H9 (cell line): Measurements from ENCODE around the gene GOT2. TPM values are rescaled to one million over a fixed set of nuclear protein-coding genes. Genes with fewer than 3 reads are reported as not detected.
"Not testable (repeated sequence)": the region's sequence is repeated elsewhere in the genome, so short reads cannot be mapped to it uniquely, and the experiment has no call there.

Source experiments
- DNase-seq: peaks from one replicate; pipeline ENCODE4 v3.0.0-alpha.2; 2017
- H2AFZ ChIP-seq: one replicate; pipeline ENCODE4 v1.6.1; 2013; ENCODE audit warnings: mild to moderate bottlenecking, low read length, control low read depth, moderate library complexity
- H2AK5ac ChIP-seq: 2 replicates; pipeline ENCODE4 v1.6.1; 2013; ENCODE audit warnings: low read length, control low read depth, mixed read lengths; ENCODE audit not compliant: insufficient read length
- H2BK120ac ChIP-seq: one replicate; pipeline ENCODE4 v1.6.1; 2013; ENCODE audit warnings: low read depth, mild to moderate bottlenecking, low read length, control low read depth, inconsistent platforms; ENCODE audit not compliant: poor library complexity, severe bottlenecking
- H2BK12ac ChIP-seq: 2 replicates; pipeline ENCODE4 v1.6.1; 2013; ENCODE audit warnings: low read length, control low read depth, mixed read lengths, low read depth; ENCODE audit not compliant: insufficient read length
- H2BK15ac ChIP-seq: 2 replicates; pipeline ENCODE4 v1.6.1; 2013; ENCODE audit warnings: low read depth, low read length, control low read depth
- H2BK20ac ChIP-seq: one replicate; pipeline ENCODE4 v1.6.1; 2013; ENCODE audit warnings: low read depth, mild to moderate bottlenecking, low read length, control low read depth, inconsistent platforms; ENCODE audit not compliant: poor library complexity, severe bottlenecking
- H2BK5ac ChIP-seq: 2 replicates; pipeline ENCODE4 v1.6.1; 2013; ENCODE audit warnings: low read length, control low read depth, mixed read lengths; ENCODE audit not compliant: insufficient read length
- H3K14ac ChIP-seq: 2 replicates; pipeline ENCODE4 v1.6.1; 2013; ENCODE audit warnings: low read length, control low read depth; ENCODE audit not compliant: insufficient read depth
- H3K18ac ChIP-seq: 2 replicates; pipeline ENCODE4 v1.6.1; 2013; ENCODE audit warnings: low read depth, mild to moderate bottlenecking, mixed read lengths, low read length, control low read depth; ENCODE audit not compliant: insufficient read length
- H3K23ac ChIP-seq: 2 replicates; pipeline ENCODE4 v1.6.1; 2013; ENCODE audit warnings: low read length, control low read depth, mixed read lengths, low read depth; ENCODE audit not compliant: insufficient read length
- H3K23me2 ChIP-seq: 2 replicates; pipeline ENCODE4 v1.6.1; 2013; ENCODE audit warnings: low read depth, mild to moderate bottlenecking, mixed read lengths, low read length, control low read depth; ENCODE audit not compliant: insufficient read length, poor library complexity, severe bottlenecking
- H3K27ac ChIP-seq: 2 replicates; pipeline ENCODE4 v1.5.1; 2013; ENCODE audit warnings: low read length, control low read depth, mixed read lengths, low read depth; ENCODE audit not compliant: insufficient read length
- H3K27me3 ChIP-seq: 2 replicates; pipeline ENCODE4 v1.6.1; 2013; ENCODE audit warnings: low read length, control low read depth, inconsistent platforms; ENCODE audit not compliant: insufficient read depth
- H3K4ac ChIP-seq: 2 replicates; pipeline ENCODE4 v1.6.1; 2013; ENCODE audit warnings: low read depth, mild to moderate bottlenecking, control low read depth, inconsistent platforms, low read length, moderate library complexity
- H3K4me1 ChIP-seq: 2 replicates; pipeline ENCODE4 v1.6.1; 2013; ENCODE audit warnings: low read length, control low read depth, inconsistent platforms; ENCODE audit not compliant: insufficient read depth
- H3K4me2 ChIP-seq: 2 replicates; pipeline ENCODE4 v1.6.1; 2013; ENCODE audit warnings: low read length, control low read depth, mixed read lengths; ENCODE audit not compliant: insufficient read length, insufficient read depth
- H3K56ac ChIP-seq: 2 replicates; pipeline ENCODE4 v1.6.1; 2013; ENCODE audit warnings: low read depth, mild to moderate bottlenecking, mixed read lengths, low read length, control low read depth; ENCODE audit not compliant: insufficient read length
- H3K79me1 ChIP-seq: 2 replicates; pipeline ENCODE4 v1.6.1; 2013; ENCODE audit warnings: low read depth, mild to moderate bottlenecking, moderate library complexity, low read length, control low read depth, inconsistent platforms; ENCODE audit not compliant: insufficient read depth, poor library complexity, severe bottlenecking
- H3K79me2 ChIP-seq: 2 replicates; pipeline ENCODE4 v1.6.1; 2013; ENCODE audit warnings: low read length, control low read depth, inconsistent platforms; ENCODE audit not compliant: insufficient read depth
- H3K9ac ChIP-seq: 2 replicates; pipeline ENCODE4 v1.6.1; 2013; ENCODE audit warnings: low read length, control low read depth, mixed read lengths; ENCODE audit not compliant: insufficient read length; ENCODE audit errors: extremely low read depth
- H3K9me3 ChIP-seq: one replicate; pipeline ENCODE4 v1.6.1; 2013; ENCODE audit warnings: low read depth, low read length, inconsistent platforms; ENCODE audit not compliant: control insufficient read depth
- H3T11ph ChIP-seq: one replicate; pipeline ENCODE4 v1.6.1; 2013; ENCODE audit warnings: mild to moderate bottlenecking, low read length, control low read depth, inconsistent platforms
- H4K20me1 ChIP-seq: one replicate; pipeline ENCODE4 v1.6.1; 2013; ENCODE audit not compliant: control insufficient read depth, insufficient read length, insufficient read depth
- H4K5ac ChIP-seq: 2 replicates; pipeline ENCODE4 v1.6.1; 2013; ENCODE audit warnings: low read depth, mild to moderate bottlenecking, mixed read lengths, low read length, control low read depth; ENCODE audit not compliant: insufficient read length
- H4K8ac ChIP-seq: replicated peaks from 2 replicates; pipeline ENCODE4 v1.6.1; 2013; ENCODE audit warnings: low read length, control low read depth, mixed read lengths, low read depth; ENCODE audit not compliant: insufficient read length
- H4K91ac ChIP-seq: 2 replicates; pipeline ENCODE4 v1.6.1; 2013; ENCODE audit warnings: low read depth, mild to moderate bottlenecking, moderate library complexity, mixed read lengths, low read length, control low read depth; ENCODE audit not compliant: insufficient read length
- H3K27ac Mint-ChIP-seq, 3 experiments: 2 replicates in 2 of 3; 3 replicates in 1 of 3; pipeline ENCODE4 v1.8.0; 2020 to 2021; ENCODE audit warnings: mixed read lengths in 3 of 3, mild to moderate bottlenecking in 1 of 3, moderate library complexity in 1 of 3
- H3K27me3 Mint-ChIP-seq: 2 replicates; pipeline ENCODE4 v1.8.0; 2021; ENCODE audit warnings: low read depth, mild to moderate bottlenecking, moderate library complexity, mixed read lengths
- H3K36me3 Mint-ChIP-seq, 3 experiments: 2 replicates in 2 of 3; 3 replicates in 1 of 3; pipeline ENCODE4 v1.8.0; 2020 to 2021; ENCODE audit warnings: low read depth in 3 of 3, mixed read lengths in 3 of 3; ENCODE audit not compliant: insufficient read depth in 1 of 3
- H3K4me1 Mint-ChIP-seq, 2 experiments: 2 replicates each; pipeline ENCODE4 v1.8.0; 2020; ENCODE audit warnings: mixed read lengths in 2 of 2
- H3K4me3 Mint-ChIP-seq, 2 experiments: 2 replicates in 1 of 2; 3 replicates in 1 of 2; pipeline ENCODE4 v1.8.0; 2020 to 2021; ENCODE audit warnings: mild to moderate bottlenecking in 2 of 2, mixed read lengths in 2 of 2, moderate library complexity in 1 of 2
- H3K9me3 Mint-ChIP-seq, 2 experiments: 2 replicates in 1 of 2; 3 replicates in 1 of 2; pipeline ENCODE4 v1.8.0; 2020; ENCODE audit warnings: mild to moderate bottlenecking in 2 of 2, mixed read lengths in 2 of 2, moderate library complexity in 1 of 2
- CTCF ChIP-seq: fragments of 200-600 bp; sonication (generic); conservative IDR thresholded peaks from 3 replicates; pipeline ENCODE4 v1.8.0; 2021; ENCODE audit warnings: antibody characterized with exemption, mild to moderate bottlenecking
- WGBS: extraction: QIAGEN DNeasy Blood & Tissue Kit; methylation state at CpG from one replicate; pipeline ENCODE4 v1.1.7; 2013; ENCODE audit warnings: missing lambda C conversion rate, low lambda C conversion rate, mixed read lengths; ENCODE audit not compliant: insufficient read length; ENCODE audit errors: extremely low coverage; 5-methylcytosine and 5-hydroxymethylcytosine counted together
- total RNA-seq: library from RNA; stranded (reverse); gene quantifications from 2 replicates; pipeline ENCODE4 v1.2.1, GENCODE V29; 2021

GOT2 gene
- total RNA-seq, 1 experiment from 2014 or later, result 148 TPM

GRCh38 chr16:58692450-58692849 is 41.7 kb downstream of the GOT2 start:
- Histone ChIP-seq H2BK12ac (no peak overlapping the region), H4K91ac (no peak overlapping the region), H3K4me1 (no peaks in the 10 kb centered on the region), H3K14ac (no peak overlapping the region), H3K27ac (no peak overlapping the region), H3K9ac (no peak overlapping the region), H2BK20ac (no peak overlapping the region), H2AK5ac (no peak overlapping the region), H4K5ac (no peak overlapping the region), H4K20me1 (no peaks in the 10 kb centered on the region), H3K23ac (no peak overlapping the region), H3T11ph (no peak overlapping the region), H3K18ac (no peak overlapping the region), H3K56ac (no peak overlapping the region), H3K79me2 (no peaks in the 10 kb centered on the region), H4K8ac (no peak overlapping the region), H2AFZ (no peak overlapping the region), H3K4ac (no peak overlapping the region), H2BK5ac (no peak overlapping the region), H2BK120ac (no peak overlapping the region), H3K79me1 (no peaks in the 10 kb centered on the region), H3K23me2 (no peaks in the 10 kb centered on the region), H2BK15ac (no peak overlapping the region), H3K9me3 (no peaks in the 10 kb centered on the region), H3K4me2 (no peak overlapping the region), H3K27me3 (no peaks in the 10 kb centered on the region)
- Mint-ChIP-seq H3K27ac (no peak overlapping the region), H3K4me1 (no peaks in the 10 kb centered on the region), H3K4me3 (no peak overlapping the region), H3K36me3 (peaks cover 0 to 5% (median 0%) of the 10 kb centered on the region in 3 experiments; a peak in 2 of 7 replicates), H3K27me3 (peaks cover 11% of the 10 kb centered on the region), H3K9me3 (peaks cover 17 to 22% of the 10 kb centered on the region in 2 experiments)
- TF ChIP-seq CTCF, result no peak
- WGBS, result no CpG with 5 or more reads among the region's 1 CpG
- DNase-seq, result no peak

- H2BK20ac ChIP-seq, H3K4me1 ChIP-seq, H2BK12ac ChIP-seq, H4K8ac ChIP-seq, H3K23me2 ChIP-seq, H3K56ac ChIP-seq, H4K20me1 ChIP-seq, H3K4me2 ChIP-seq, H3K36me3 Mint-ChIP-seq, H3K9me3 ChIP-seq, DNase-seq, H2AK5ac ChIP-seq, H3K27me3 ChIP-seq, H4K91ac ChIP-seq, H3K18ac ChIP-seq, H3K4me3 Mint-ChIP-seq, H3K9ac ChIP-seq, H3K79me1 ChIP-seq, H3T11ph ChIP-seq, H3K27me3 Mint-ChIP-seq, H2BK15ac ChIP-seq, H2BK120ac ChIP-seq, H3K27ac Mint-ChIP-seq, H3K27ac ChIP-seq, H2AFZ ChIP-seq, H4K5ac ChIP-seq, H3K23ac ChIP-seq, H3K79me2 ChIP-seq, H3K14ac ChIP-seq, H3K4ac ChIP-seq, H3K9me3 Mint-ChIP-seq, H2BK5ac ChIP-seq: not testable (repeated sequence)
- H3K4me1 Mint-ChIP-seq, result peaks cover 11 to 13% of the 10 kb centered on the region in 2 experiments
- WGBS, result no CpG with 5 or more reads among the region's 8 CpGs
Observed at GRCh38 chr16:58686985-58687706, 47.0 kb downstream of the GOT2 start.
